Urinary bladder (tissue), 2 donors: Measurements from ENCODE around the gene PEX10. TPM values are rescaled to one million over a fixed set of nuclear protein-coding genes. Genes with fewer than 3 reads are reported as not detected.

Experiments used
- polyA plus RNA-seq: library from polyadenylated mRNA; stranded (reverse); fragments of 200-250 nt; gene quantifications from one replicate; pipeline ENCODE4 v1.2.3, GENCODE V29; 2013
- total RNA-seq: library from RNA; depleted of rRNA; stranded (reverse); fragments of >200 nt; gene quantifications from one replicate; pipeline ENCODE4 v1.2.3, GENCODE V29; 2014
- donor health status: healthy.

The PEX10 gene
- total and polyA plus RNA-seq, 2 donors, result 13.9 to 22.9 TPM

Other genes with a start within 250 kb of the PEX10 start
- 14.6 TPM for gene FAAP20, start 217.8 kb downstream of the PEX10 start, total RNA-seq
- gene FAAP20, start 217.8 kb downstream of the PEX10 start, polyA plus RNA-seq, result 96.4 TPM
- 27.8 TPM for gene SKI, start 184.2 kb downstream of the PEX10 start, total RNA-seq
- gene SKI, start 184.2 kb downstream of the PEX10 start, polyA plus RNA-seq, result 60.5 TPM
- gene MORN1, start 21.0 kb downstream of the PEX10 start, total RNA-seq, result 11.1 TPM
- gene MORN1, start 21.0 kb downstream of the PEX10 start, polyA plus RNA-seq, result 4.7 TPM
- 48.1 TPM for gene RER1, start 20.7 kb downstream of the PEX10 start, total RNA-seq
- 79.0 TPM for gene RER1, start 20.7 kb downstream of the PEX10 start, polyA plus RNA-seq
- 7.0 TPM for gene PLCH2, start 63.7 kb upstream of the PEX10 start, total RNA-seq
- 13.4 TPM for gene PLCH2, start 63.7 kb upstream of the PEX10 start, polyA plus RNA-seq
- 19.2 TPM for gene PANK4, start 114.0 kb upstream of the PEX10 start, total RNA-seq
- 28.6 TPM for gene PANK4, start 114.0 kb upstream of the PEX10 start, polyA plus RNA-seq
- 2.5 TPM for gene HES5, start 117.7 kb upstream of the PEX10 start, total RNA-seq
- 0.42 TPM for gene HES5, start 117.7 kb upstream of the PEX10 start, polyA plus RNA-seq
- gene TNFRSF14, start 143.8 kb upstream of the PEX10 start, total RNA-seq, result 19.2 TPM
- 75.5 TPM for gene TNFRSF14, start 143.8 kb upstream of the PEX10 start, polyA plus RNA-seq
- gene PRXL2B, start 174.2 kb upstream of the PEX10 start, total RNA-seq, result 8.9 TPM
- 25.0 TPM for gene PRXL2B, start 174.2 kb upstream of the PEX10 start, polyA plus RNA-seq
- 2.6 TPM for gene MMEL1, start 220.5 kb upstream of the PEX10 start, total RNA-seq
- 4.2 TPM for gene MMEL1, start 220.5 kb upstream of the PEX10 start, polyA plus RNA-seq